Measurements from ENCODE around the gene GNAS.

GRCh38 chr20:58828136-58828535 lies 24.4 kb upstream of the GNAS start:
- TF ChIP-seq POLR2A (IDR thresholded peaks at IDR 0.05; ENCODE audit: low read length) (no peak), GATA1 (IDR thresholded peaks at IDR 0.05; ENCODE audit: low read depth, low read length) (no peak)
